SK-N-SH (cell line): ENCODE results near the gene DOCK4.

Source experiments
- CTCF ChIP-seq: fragments of 200-600 bp; sonication (generic); IDR thresholded peaks from 2 replicates; pipeline ENCODE4 v1.6.1; 2017; ENCODE audit warnings: antibody characterized with exemption, mild to moderate bottlenecking, moderate library complexity
- ELF1 ChIP-seq: IDR thresholded peaks from 2 replicates; pipeline ENCODE4 v1.4.0; 2012
- EZH2phosphoT487 ChIP-seq: fragments of 200-600 bp; sonication (generic); IDR thresholded peaks from 2 replicates; pipeline ENCODE4 v1.6.1; 2017; ENCODE audit warnings: low read depth, mixed run types, mild to moderate bottlenecking, antibody characterized with exemption, moderate library complexity, borderline replicate concordance
- MAX ChIP-seq: IDR thresholded peaks from 2 replicates; pipeline ENCODE4 v1.4.0; 2012; ENCODE audit warnings: low read depth
- MEF2A ChIP-seq: IDR thresholded peaks from 2 replicates; pipeline ENCODE4 v1.4.0; 2012; ENCODE audit warnings: low read depth, borderline replicate concordance
- NFIC ChIP-seq: IDR thresholded peaks from 2 replicates; pipeline ENCODE4 v1.4.0; 2012; ENCODE audit warnings: borderline replicate concordance
- POLR2AphosphoS5 ChIP-seq: IDR thresholded peaks from 2 replicates; pipeline ENCODE4 v1.6.1; 2012; ENCODE audit warnings: low read depth, low read length
- REST ChIP-seq: IDR thresholded peaks from 2 replicates; pipeline ENCODE4 v1.6.1; 2012; ENCODE audit warnings: mild to moderate bottlenecking, low read depth, low read length, moderate library complexity
- RFX5 ChIP-seq: IDR thresholded peaks from 2 replicates; pipeline ENCODE4 v1.6.1; 2012; ENCODE audit warnings: mild to moderate bottlenecking, improper control_type of control experiment, low read length
- TAF1 ChIP-seq: IDR thresholded peaks from 2 replicates; pipeline ENCODE4 v1.6.1; 2012; ENCODE audit warnings: low read depth, mild to moderate bottlenecking, low read length, moderate library complexity, borderline replicate concordance
- USF2 ChIP-seq: fragments of 150-350 bp; IDR thresholded peaks from 2 replicates; pipeline ENCODE4 v1.6.1; 2017; ENCODE audit warnings: antibody characterized with exemption, low read length, low read depth, borderline replicate concordance

- TF ChIP-seq CTCF (no peak), POLR2AphosphoS5 (no peak), ELF1 (no peak), NFIC (no peak), MAX (no peak), USF2 (no peak), RFX5 (no peak), REST (no peak), TAF1 (no peak), EZH2phosphoT487 (no peak), MEF2A (peak; percentile 78)
These were observed 74.0 kb downstream of the DOCK4 start for GRCh38 chr7:112132051-112132694.
